ENCODE results near the gene CD300H. TPM values are rescaled to one million over a fixed set of nuclear protein-coding genes. Genes with fewer than 3 reads are reported as not detected.

CD300H gene
- total RNA-seq, 1 donor from 2014 or later, result not detected

DNA sequence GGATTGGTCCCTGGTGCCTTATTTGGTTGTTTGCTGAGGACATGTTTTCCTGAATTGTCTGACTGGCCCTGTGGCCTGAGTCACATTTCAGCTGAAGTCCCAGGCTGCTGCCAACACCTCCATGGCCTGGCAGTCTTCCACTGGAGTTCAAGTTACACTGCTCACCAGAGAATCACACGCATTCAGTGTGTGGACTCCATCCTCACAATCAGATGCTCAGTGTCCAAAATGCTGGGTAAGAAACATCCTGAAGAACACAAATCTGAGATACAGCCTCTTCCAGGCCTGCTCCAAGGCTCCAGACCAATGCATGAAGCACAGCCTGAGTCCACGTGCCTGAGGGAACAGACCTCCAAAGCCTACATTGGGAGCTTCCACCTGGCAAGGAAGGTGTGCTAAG, 55.3 kb downstream of the CD300H start:
- TF ChIP-seq, protein P1, sequence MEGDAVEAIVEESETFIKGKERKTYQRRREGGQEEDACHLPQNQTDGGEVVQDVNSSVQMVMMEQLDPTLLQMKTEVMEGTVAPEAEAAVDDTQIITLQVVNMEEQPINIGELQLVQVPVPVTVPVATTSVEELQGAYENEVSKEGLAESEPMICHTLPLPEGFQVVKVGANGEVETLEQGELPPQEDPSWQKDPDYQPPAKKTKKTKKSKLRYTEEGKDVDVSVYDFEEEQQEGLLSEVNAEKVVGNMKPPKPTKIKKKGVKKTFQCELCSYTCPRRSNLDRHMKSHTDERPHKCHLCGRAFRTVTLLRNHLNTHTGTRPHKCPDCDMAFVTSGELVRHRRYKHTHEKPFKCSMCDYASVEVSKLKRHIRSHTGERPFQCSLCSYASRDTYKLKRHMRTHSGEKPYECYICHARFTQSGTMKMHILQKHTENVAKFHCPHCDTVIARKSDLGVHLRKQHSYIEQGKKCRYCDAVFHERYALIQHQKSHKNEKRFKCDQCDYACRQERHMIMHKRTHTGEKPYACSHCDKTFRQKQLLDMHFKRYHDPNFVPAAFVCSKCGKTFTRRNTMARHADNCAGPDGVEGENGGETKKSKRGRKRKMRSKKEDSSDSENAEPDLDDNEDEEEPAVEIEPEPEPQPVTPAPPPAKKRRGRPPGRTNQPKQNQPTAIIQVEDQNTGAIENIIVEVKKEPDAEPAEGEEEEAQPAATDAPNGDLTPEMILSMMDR (IDR thresholded peaks at IDR 0.05; ENCODE audit: insufficient read depth, low read length, poor library complexity, severe bottlenecking), result no peak
- Histone ChIP-seq H3K36me3 (ENCODE audit: control insufficient read depth, insufficient read depth, low read length) (no peaks in the 10 kb centered on the region), H3K4me3 (ENCODE audit: low read depth, low read length) (no peak overlapping the region), H3K27me3 (ENCODE audit: control insufficient read depth, insufficient read depth, low read length) (no peaks in the 10 kb centered on the region)
- no peak for DNase-seq (ENCODE audit: low read depth)

Other genes with a start within 250 kb of the CD300H start
- not detected in 2 replicates for gene KIF19, start 241.3 kb downstream of the CD300H start, total RNA-seq
- not detected in 2 replicates for gene BTBD17, start 205.6 kb downstream of the CD300H start, total RNA-seq
- gene GPR142, start 200.0 kb downstream of the CD300H start, total RNA-seq, result not detected in 2 replicates
- gene GPRC5C, start 135.4 kb downstream of the CD300H start, total RNA-seq, result 74.7 and 80.3 TPM in 2 replicates
- not detected in 2 replicates for gene CD300A, start 100.9 kb downstream of the CD300H start, total RNA-seq
- 0.07 TPM in 1 of 2 replicates, not detected in the other for gene CD300LB, start 36.0 kb downstream of the CD300H start, total RNA-seq
- 0.21 TPM in 1 of 2 replicates, not detected in the other for gene CD300C, start 21.4 kb downstream of the CD300H start, total RNA-seq
- not detected in 2 replicates for gene CD300LD, start 24.8 kb upstream of the CD300H start, total RNA-seq
- gene CD300E, start 56.2 kb upstream of the CD300H start, total RNA-seq, result not detected in 2 replicates
- not detected in 2 replicates for gene CD300LF, start 145.4 kb upstream of the CD300H start, total RNA-seq
- 0.82 TPM in 1 of 2 replicates, not detected in the other for gene RAB37, start 169.7 kb upstream of the CD300H start, total RNA-seq
- gene NHERF1, start 181.1 kb upstream of the CD300H start, total RNA-seq, result 33.6 and 40.6 TPM in 2 replicates
- 30.7 and 31.6 TPM in 2 replicates for gene NAT9, start 208.8 kb upstream of the CD300H start, total RNA-seq